Measurements from ENCODE around the gene EMX2. TPM values are rescaled to one million over a fixed set of nuclear protein-coding genes. Genes with fewer than 3 reads are reported as not detected.

Gene EMX2
- total RNA-seq, 4 donors from 2014 or later, result 1.0 TPM; not detected in 3

- intact Hi-C loops (cut with DNase I), result no loop called here
- Histone ChIP-seq H3K27me3 (no peaks in the 10 kb centered on the region), H3K4me3 (replicated peaks in 1 of 3) (no peak overlapping the region), H3K27ac (no peak overlapping the region), H3K36me3 (no peaks in the 10 kb centered on the region), H3K4me1 (no peaks in the 10 kb centered on the region), H3K9me3 (no peaks in the 10 kb centered on the region)
- no peak for DNase-seq
- TF ChIP-seq, protein P1, sequence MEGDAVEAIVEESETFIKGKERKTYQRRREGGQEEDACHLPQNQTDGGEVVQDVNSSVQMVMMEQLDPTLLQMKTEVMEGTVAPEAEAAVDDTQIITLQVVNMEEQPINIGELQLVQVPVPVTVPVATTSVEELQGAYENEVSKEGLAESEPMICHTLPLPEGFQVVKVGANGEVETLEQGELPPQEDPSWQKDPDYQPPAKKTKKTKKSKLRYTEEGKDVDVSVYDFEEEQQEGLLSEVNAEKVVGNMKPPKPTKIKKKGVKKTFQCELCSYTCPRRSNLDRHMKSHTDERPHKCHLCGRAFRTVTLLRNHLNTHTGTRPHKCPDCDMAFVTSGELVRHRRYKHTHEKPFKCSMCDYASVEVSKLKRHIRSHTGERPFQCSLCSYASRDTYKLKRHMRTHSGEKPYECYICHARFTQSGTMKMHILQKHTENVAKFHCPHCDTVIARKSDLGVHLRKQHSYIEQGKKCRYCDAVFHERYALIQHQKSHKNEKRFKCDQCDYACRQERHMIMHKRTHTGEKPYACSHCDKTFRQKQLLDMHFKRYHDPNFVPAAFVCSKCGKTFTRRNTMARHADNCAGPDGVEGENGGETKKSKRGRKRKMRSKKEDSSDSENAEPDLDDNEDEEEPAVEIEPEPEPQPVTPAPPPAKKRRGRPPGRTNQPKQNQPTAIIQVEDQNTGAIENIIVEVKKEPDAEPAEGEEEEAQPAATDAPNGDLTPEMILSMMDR (IDR thresholded peaks at IDR 0.05), result no peak
- no peak for TF ChIP-seq POLR2A (IDR thresholded peaks at IDR 0.05)
- WGBS, 2 donors, result 71 to 78% methylated on average over 5 of the region's 5 CpGs
These were observed 27.6 kb upstream of the EMX2 start for GRCh38 chr10:117514971-117515370.

DNA sequence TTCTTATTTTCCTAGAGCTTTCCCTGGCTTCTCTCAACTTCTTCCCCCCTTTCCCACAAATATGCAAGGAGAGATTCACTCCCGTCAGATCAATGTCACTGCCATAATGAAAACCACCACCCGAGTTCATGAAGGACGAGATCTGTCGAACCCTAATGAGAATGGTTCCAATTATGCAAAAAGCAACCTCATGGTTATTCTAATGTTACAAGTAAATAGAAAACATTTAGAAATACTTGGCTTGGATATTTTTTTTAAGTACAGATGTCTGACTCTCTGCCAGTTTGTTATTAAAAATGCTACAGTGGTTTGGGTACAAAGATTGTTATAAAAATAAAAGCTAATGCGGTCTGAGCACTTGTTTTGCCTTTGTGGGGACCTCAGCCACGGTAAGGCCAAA, 25.9 kb upstream of the EMX2 start:
- intact Hi-C loops (cut with DNase I), result no loop called here
- no peak for DNase-seq
- H3K4me3 ChIP-seq (replicated peaks in 1 of 3), result no peak overlapping the region
- no peak overlapping the region for H3K27ac ChIP-seq
- no peaks in the 10 kb centered on the region for H3K36me3 ChIP-seq
- TF ChIP-seq POLR2A (IDR thresholded peaks at IDR 0.05), result no peak
- TF ChIP-seq, protein P1 (IDR thresholded peaks at IDR 0.05), result no peak
- 80 to 86% methylated on average over 6 of the region's 6 CpGs for WGBS, 2 donors
- no peaks in the 10 kb centered on the region for H3K4me1 ChIP-seq
- H3K9me3 ChIP-seq, result no peaks in the 10 kb centered on the region
- no peaks in the 10 kb centered on the region for H3K27me3 ChIP-seq

GRCh38 chr10:117518246-117518645, 24.3 kb upstream of the EMX2 start:
- intact Hi-C loops (cut with DNase I), result no loop called here
- no peak for DNase-seq
- H3K27ac ChIP-seq, result no peak overlapping the region

DNA sequence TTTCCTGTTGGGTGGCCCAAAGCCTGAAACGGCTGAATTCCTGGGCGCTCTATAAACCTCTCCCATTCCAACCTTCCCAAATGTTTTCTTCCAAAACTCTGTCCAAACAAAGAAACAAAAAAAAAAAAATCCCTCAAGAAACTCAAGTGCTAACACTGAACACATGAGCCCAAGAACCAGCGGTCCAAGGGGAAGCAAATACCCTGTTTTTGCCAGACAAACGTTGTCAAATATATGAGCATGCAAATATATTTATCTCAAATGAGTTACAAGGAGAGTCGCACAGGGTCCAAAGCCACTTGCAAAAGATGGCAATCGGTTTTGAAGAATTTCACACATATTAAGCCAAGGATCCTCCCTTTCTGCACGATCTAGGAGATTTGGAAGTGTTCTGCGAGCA, 23.3 kb upstream of the EMX2 start:
- Histone ChIP-seq H3K4me3 (replicated peaks in 1 of 3) (no peak overlapping the region), H3K27ac (no peak overlapping the region), H3K9me3 (no peaks in the 10 kb centered on the region), H3K36me3 (no peaks in the 10 kb centered on the region), H3K27me3 (no peaks in the 10 kb centered on the region), H3K4me1 (no peaks in the 10 kb centered on the region)
- WGBS, 2 donors, result 80 to 83% methylated on average over 8 of the region's 8 CpGs
- intact Hi-C loops (cut with DNase I), result no loop called here
- no peak for TF ChIP-seq POLR2A (IDR thresholded peaks at IDR 0.05)
- TF ChIP-seq, protein P1 (IDR thresholded peaks at IDR 0.05), result no peak
- DNase-seq, result no peak

More at GRCh38 chr10:117518246-117518645, 24.3 kb upstream of the EMX2 start:
- no peaks in the 10 kb centered on the region for H3K27me3 ChIP-seq
- no peaks in the 10 kb centered on the region for H3K9me3 ChIP-seq
- no peak for TF ChIP-seq POLR2A (IDR thresholded peaks at IDR 0.05)
- TF ChIP-seq, protein P1 (IDR thresholded peaks at IDR 0.05), result no peak
- no peaks in the 10 kb centered on the region for H3K36me3 ChIP-seq
- WGBS, 2 donors, result 51 to 55% methylated on average over 5 of the region's 5 CpGs
- no peaks in the 10 kb centered on the region for H3K4me1 ChIP-seq
- H3K4me3 ChIP-seq (replicated peaks in 1 of 3), result no peak overlapping the region

- Histone ChIP-seq H3K27ac (no peak overlapping the region), H3K4me1 (no peaks in the 10 kb centered on the region), H3K27me3 (no peaks in the 10 kb centered on the region), H3K36me3 (no peaks in the 10 kb centered on the region), H3K4me3 (replicated peaks in 1 of 3) (no peak overlapping the region), H3K9me3 (no peaks in the 10 kb centered on the region)
- WGBS, 2 donors, result 65 to 68% methylated on average over 3 of the region's 3 CpGs
- TF ChIP-seq POLR2A (IDR thresholded peaks at IDR 0.05), result no peak
- TF ChIP-seq, protein P1 (IDR thresholded peaks at IDR 0.05), result no peak
- DNase-seq, result no peak
- intact Hi-C loops (cut with DNase I), result no loop called here
These were observed 22.7 kb upstream of the EMX2 start for GRCh38 chr10:117519879-117520278.
